HL-60 (cell line): ENCODE measurements around the gene ARL6IP1.

Experiments
- CTCF ChIP-seq: IDR thresholded peaks from one replicate; pipeline ENCODE4 v1.5.1; 2011; ENCODE audit warnings: low read length, control low read depth, inconsistent platforms; ENCODE audit not compliant: insufficient read depth
- POLR2AphosphoS5 ChIP-seq: IDR thresholded peaks from 2 replicates; pipeline ENCODE4 v1.6.1; 2012; ENCODE audit warnings: low read depth

- no peak for TF ChIP-seq POLR2AphosphoS5
- no peak for TF ChIP-seq CTCF
Measured at GRCh38 chr16:18839555-18839954, 38.2 kb upstream of the ARL6IP1 start.
